NCI-H345 treated with DMSO at 0.1 percent for 48 hours (cell line): ENCODE data around the gene CCNB3.
"Not testable (repeated sequence)": the region's sequence is repeated elsewhere in the genome, so short reads cannot be mapped to it uniquely, and the experiment has no call there.

Experiments used
- DNase-seq: peaks from one replicate; lab custom pipeline; 2025; ENCODE audit not compliant: unreplicated experiment; lab: John Stamatoyannopoulos, UW

The CCNB3 gene, protein sequence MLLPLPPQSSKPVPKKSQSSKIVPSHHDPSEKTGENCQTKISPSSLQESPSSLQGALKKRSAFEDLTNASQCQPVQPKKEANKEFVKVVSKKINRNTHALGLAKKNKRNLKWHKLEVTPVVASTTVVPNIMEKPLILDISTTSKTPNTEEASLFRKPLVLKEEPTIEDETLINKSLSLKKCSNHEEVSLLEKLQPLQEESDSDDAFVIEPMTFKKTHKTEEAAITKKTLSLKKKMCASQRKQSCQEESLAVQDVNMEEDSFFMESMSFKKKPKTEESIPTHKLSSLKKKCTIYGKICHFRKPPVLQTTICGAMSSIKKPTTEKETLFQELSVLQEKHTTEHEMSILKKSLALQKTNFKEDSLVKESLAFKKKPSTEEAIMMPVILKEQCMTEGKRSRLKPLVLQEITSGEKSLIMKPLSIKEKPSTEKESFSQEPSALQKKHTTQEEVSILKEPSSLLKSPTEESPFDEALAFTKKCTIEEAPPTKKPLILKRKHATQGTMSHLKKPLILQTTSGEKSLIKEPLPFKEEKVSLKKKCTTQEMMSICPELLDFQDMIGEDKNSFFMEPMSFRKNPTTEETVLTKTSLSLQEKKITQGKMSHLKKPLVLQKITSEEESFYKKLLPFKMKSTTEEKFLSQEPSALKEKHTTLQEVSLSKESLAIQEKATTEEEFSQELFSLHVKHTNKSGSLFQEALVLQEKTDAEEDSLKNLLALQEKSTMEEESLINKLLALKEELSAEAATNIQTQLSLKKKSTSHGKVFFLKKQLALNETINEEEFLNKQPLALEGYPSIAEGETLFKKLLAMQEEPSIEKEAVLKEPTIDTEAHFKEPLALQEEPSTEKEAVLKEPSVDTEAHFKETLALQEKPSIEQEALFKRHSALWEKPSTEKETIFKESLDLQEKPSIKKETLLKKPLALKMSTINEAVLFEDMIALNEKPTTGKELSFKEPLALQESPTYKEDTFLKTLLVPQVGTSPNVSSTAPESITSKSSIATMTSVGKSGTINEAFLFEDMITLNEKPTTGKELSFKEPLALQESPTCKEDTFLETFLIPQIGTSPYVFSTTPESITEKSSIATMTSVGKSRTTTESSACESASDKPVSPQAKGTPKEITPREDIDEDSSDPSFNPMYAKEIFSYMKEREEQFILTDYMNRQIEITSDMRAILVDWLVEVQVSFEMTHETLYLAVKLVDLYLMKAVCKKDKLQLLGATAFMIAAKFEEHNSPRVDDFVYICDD (N-terminal part only)

GRCh38 chrX:50204364-50204899, at the start of gene CCNB3:
TSS of gene CCNB3 (plus strand) at chrX:50204765. CDS start at chrX:50285164, 80,399 bp downstream.
- DNase-seq, result peak; percentile 53

GRCh38 chrX:50157545-50158135, 46.9 kb upstream of the CCNB3 start:
- DNase-seq, result no peak

DNA sequence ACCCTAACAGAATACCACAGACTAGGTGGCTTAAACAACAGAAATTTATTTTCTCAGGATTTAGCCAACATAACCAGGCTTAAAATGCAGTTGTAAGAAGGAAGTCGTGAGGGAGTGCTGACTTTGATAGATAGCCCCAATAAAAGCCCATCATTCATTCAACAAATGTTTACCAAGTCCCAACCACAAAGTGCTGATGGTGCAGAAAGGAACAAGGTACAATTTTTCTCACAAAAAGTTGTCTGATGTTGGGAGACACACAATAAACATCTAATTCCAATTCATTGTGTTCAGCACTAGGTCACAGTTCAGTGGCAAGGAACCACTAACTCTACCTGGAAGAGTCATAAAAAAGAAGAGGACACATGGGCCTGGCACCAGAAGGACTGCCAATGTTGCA, 46.0 kb upstream of the CCNB3 start:
- no peak for DNase-seq

DNA sequence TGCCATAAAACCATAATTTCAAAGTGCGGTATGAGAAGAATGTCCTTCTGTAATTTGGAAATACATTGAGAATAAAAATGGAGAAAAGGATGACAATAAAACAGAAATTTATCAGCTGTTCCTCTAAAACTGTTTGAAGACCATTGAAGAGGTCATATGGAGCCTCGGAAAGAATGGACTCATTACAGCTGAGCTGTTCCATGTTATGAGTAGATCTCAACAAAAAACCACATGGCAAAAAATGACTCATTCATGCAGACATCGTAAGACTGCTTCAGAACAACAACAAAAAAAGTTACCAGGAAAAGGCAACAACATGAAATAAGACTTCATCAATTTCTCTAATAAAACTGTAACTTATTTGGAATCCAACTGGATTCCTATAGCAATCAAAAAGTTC, 43.4 kb upstream of the CCNB3 start:
- DNase-seq, result no peak

DNA sequence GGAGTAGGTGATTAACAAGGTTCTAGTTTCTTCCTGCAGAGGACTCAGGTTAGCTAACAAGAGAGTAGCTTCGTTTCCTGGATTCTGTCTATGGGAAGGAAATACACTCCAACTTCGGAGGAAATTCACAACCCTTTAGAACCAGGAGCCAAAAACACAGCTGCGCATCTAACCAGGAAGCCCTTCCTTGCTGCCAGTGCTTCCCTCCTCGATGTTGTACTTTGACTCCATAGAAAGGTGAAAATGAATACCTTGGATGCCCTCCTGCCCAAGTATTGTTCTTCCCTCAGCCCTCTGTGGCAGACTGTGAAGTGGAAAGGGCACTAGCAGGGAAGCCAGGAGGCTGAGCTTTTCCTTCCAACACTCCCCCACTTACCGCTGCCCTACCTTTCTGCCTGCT, 38.8 kb upstream of the CCNB3 start:
- DNase-seq, result no peak

DNA sequence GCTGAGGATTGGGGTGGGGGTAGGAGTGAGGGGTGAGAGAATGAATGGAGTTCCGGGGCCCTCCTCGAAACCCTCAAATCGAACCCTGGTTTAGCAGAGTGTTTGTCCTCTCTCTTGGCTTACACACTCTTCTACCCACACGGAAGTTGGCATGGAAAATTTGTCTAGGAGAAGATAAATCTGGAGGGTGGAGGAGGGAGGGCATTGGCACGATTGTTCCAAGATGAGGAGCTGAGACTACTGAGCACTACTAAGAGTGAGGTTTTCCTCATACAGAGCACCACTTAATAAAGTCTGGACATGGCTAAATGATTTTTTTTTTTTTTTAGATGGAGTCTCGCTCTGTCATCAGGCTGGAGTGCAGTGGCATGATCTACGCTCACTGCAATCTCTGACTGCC, 37.2 kb upstream of the CCNB3 start:
- no peak for DNase-seq

- DNase-seq, result no peak
Measured at GRCh38 chrX:50168241-50168687, 36.3 kb upstream of the CCNB3 start.

DNA sequence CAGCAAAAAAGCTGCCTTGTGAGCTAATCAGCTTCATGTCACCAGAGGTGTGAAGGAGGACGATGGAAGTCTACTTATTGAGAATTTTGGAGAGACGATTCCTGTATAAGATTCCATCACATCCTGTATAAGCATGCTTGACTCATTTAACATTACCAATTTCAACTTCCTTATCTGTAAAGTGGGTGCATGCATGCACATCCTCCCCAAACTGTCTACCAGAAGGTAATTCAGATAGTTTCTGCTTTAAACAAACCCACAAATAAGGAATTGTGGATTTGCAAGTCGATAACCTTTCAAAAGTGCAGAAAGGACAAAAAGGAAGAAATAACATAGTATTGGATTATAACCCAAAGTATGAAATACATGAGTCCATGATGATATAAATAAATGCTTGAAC, 34.8 kb upstream of the CCNB3 start:
- DNase-seq, result no peak

DNA sequence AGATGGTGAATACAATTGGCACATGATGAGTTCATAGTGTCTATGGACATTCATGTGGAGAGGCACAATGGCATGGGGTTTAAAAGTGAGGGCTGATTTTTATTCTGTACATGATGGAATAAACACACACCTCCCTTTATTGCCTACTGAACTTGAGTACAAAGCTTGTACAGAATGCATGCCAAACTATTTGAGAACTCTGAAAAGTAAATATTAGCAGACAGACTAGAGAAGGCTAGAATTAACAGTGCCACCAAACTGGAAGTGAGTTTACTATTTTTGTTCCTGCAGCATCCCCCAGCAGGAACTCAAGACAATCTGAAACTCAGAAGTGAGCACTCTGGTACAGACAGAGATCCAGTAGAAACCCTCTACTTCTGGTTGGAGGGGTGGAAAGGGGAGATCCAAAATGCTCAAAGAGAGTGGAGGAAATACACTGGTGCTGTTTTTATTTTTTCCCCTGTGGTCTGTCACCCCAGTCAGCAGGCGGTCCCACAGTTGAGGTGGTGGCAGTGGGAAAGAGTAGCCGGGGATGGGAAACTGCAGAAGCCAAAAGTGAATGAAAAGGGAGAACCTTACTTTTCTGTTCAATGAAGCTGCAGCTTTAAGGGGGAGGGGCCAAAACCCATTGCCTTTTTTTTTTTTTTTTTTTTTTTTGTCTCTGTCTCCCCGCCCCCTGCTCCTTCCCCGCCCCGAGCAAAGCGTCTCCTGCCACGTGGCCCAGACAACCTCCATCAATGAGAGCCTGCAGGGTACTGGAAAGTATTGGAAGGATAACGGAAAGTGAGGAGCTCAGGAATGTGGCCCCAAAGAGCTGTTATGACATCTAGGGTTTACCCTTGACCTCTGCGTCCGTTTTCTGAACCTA, 24.3 kb upstream of the CCNB3 start:
- no peak for DNase-seq

GRCh38 chrX:50183891-50184290, 20.7 kb upstream of the CCNB3 start:
- no peak for DNase-seq

GRCh38 chrX:50188859-50189600, 15.5 kb upstream of the CCNB3 start:
- no peak for DNase-seq

DNA sequence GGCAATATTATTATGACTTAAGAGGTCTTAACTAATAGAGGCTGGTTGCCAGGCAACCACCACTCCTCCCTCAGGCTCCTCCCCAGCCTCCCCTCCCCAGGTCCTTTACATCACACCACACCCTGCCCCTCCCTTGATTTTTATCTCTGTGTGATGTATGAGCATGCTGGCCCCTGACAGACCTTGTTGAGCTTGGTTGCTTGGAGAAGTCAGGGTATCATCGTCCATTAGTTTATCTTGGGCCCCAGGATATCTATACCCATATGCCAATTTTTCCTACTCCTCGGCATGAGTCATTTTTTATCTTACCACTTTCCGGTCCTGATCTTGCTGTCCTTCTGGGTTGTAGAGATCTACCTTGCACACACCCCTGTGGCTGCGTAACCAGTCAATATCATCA, 6.2 kb upstream of the CCNB3 start:
- no peak for DNase-seq

- DNase-seq, result no peak
Measured at GRCh38 chrX:50200907-50201306, 3.7 kb upstream of the CCNB3 start, which contains the start of gene AKAP4. TSS of gene AKAP4 (minus strand) at chrX:50201007. CDS start at chrX:50200889, 118 bp downstream.

DNA sequence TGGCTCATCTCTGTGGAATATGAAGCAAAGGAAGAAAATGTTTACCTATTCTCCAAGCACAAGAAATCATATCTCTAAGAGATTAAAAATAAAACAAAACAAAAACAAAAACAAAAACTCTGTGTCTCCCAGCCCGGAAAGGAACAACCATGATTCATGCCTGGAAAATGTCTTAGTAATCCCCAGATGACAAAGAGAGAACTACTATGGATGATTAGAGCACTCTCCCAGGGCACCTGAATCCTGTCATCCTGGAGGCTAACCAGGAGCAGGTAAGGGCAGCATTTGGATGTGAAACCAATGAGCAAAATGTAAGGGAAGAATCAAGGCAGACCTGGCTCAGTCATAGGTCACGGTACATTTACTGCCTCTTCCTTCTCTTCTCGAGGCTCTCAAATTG, 2.0 kb upstream of the CCNB3 start:
- DNase-seq, result no peak

DNA sequence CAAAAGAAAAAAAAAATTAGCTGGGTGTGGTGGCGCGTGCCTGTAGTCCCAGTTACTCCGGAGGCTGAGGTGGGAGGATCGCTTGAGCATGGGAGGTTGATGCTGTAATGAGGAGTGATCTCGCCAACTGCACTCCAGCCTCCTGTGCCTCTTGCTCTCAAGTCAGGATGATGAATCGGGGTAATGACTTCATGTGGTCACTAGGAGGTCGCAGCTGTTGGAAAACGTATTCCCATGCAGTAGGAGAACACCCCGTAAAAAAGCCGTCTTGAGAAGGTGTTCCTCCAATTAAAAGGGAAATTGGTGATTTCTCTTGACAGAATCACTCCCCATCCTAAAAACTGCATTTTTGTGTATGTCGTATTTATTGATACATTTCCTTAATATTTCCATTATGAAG, 2.2 kb downstream of the CCNB3 start:
- DNase-seq, result no peak

DNA sequence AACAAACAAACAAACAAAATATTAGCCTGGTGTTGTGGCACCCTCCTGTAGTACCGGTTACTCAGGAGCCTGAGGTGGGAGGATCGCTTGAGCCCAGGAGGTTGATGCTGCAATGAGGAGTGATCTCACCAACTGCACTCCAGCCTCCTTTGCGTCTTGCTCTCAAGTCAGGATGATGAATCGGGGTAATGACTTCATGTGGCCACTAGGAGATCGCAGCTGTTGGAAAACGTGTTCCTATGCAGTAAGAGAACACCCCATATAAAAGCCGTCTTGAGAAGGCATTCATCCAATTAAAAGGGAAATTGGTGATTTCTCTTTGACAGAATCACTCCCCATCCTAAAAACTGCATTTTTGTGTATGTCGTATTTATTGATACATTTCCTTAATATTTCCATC, 6.9 kb downstream of the CCNB3 start:
- no peak for DNase-seq

DNA sequence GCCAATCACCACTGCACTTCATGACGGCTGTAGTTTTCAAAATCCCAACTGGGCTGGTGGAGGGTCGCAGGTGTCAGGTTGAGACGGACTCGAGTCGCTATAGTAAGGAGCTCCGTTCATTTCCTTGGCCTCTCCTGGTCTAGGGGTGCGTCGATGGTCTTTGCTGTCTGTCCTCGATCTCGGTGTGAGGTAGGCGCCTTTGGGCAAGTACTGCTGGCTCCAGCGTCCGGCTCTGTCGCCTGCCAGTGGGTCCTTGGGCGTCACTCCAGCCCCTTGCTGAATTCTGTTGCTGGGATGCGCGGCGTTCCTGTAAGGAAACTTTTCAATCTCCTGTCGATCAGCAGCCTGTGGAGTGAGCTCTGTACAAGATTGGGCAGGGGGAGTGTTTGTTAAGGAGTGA, 76.7 kb downstream of the CCNB3 start:
- no peak for DNase-seq

- DNase-seq, result no peak
Measured at GRCh38 chrX:50327235-50327634, 122.7 kb downstream of the CCNB3 start.

- DNase-seq, result not testable (repeated sequence)
Measured at GRCh38 chrX:50332668-50333067, 128.1 kb downstream of the CCNB3 start.
